SK-N-SH treated with all-trans-retinoic acid at 6 μM for 48 hours (cell line): ENCODE data around the gene OBI1.
A peak's percentile ranks its signal among the peaks of the same experiment; 100 is the strongest.

Experiments
- ATAC-seq: fragments of 200-7000 bp; cut with Tn5 transposase; 3 replicates; pipeline ENCODE4 v1.9.1; 2020; ENCODE audit warnings: mild to moderate bottlenecking, moderate library complexity
- ARNTL ChIP-seq: fragments of 450-650 bp; formaldehyde crosslinking; IDR thresholded peaks from 2 replicates; pipeline ENCODE4 v1.5.0; 2020; ENCODE audit warnings: low read depth, mild to moderate bottlenecking, moderate library complexity, borderline replicate concordance
- BACH2 ChIP-seq: fragments of 250-450 bp; sonication (Bioruptor Pico); IDR thresholded peaks from 2 replicates; pipeline ENCODE4 v1.9.0; 2021; ENCODE audit warnings: mild to moderate bottlenecking, borderline replicate concordance
- CREB5 ChIP-seq: fragments of 250-450 bp; sonication (Bioruptor Pico); IDR thresholded peaks from 2 replicates; pipeline ENCODE4 v1.5.1; 2020; ENCODE audit warnings: low read depth, mild to moderate bottlenecking, moderate library complexity
- CSDC2 ChIP-seq: fragments of 250-450 bp; sonication (Bioruptor Pico); IDR thresholded peaks from 2 replicates; pipeline ENCODE4 v1.5.0; 2020; ENCODE audit warnings: mild to moderate bottlenecking, moderate library complexity
- CSRNP3 ChIP-seq: fragments of 250-450 bp; sonication (Bioruptor Pico); IDR thresholded peaks from 2 replicates; pipeline ENCODE4 v1.5.1; 2021; ENCODE audit warnings: mild to moderate bottlenecking, moderate library complexity
- ESRRG ChIP-seq: fragments of 250-450 bp; sonication (Bioruptor Pico); IDR thresholded peaks from 2 replicates; pipeline ENCODE4 v1.6.1; 2021; ENCODE audit warnings: mild to moderate bottlenecking
- GLIS3 ChIP-seq: fragments of 250-450 bp; sonication (Bioruptor Pico); IDR thresholded peaks from 2 replicates; pipeline ENCODE4 v1.5.0; 2020; ENCODE audit warnings: mild to moderate bottlenecking, moderate library complexity
- PPARA ChIP-seq: fragments of 250-450 bp; sonication (Bioruptor Pico); IDR thresholded peaks from 2 replicates; pipeline ENCODE4 v1.5.0; 2020; ENCODE audit warnings: mild to moderate bottlenecking, borderline replicate concordance
- RARB ChIP-seq: fragments of 250-450 bp; sonication (Bioruptor Pico); IDR thresholded peaks from 2 replicates; pipeline ENCODE4 v1.8.0; 2021; ENCODE audit warnings: mild to moderate bottlenecking, moderate library complexity
- SNAI2 ChIP-seq: fragments of 250-450 bp; sonication (Bioruptor Pico); IDR thresholded peaks from 2 replicates; pipeline ENCODE4 v1.5.0; 2020; ENCODE audit warnings: mild to moderate bottlenecking, moderate library complexity
- TCF4 ChIP-seq: fragments of 250-450 bp; sonication (Bioruptor Pico); IDR thresholded peaks from 2 replicates; pipeline ENCODE4 v1.8.0; 2021; ENCODE audit warnings: mild to moderate bottlenecking, moderate library complexity, borderline replicate concordance
- TOX ChIP-seq: fragments of 250-450 bp; sonication (Bioruptor Pico); IDR thresholded peaks from 2 replicates; pipeline ENCODE4 v1.8.0; 2021; ENCODE audit warnings: mild to moderate bottlenecking, moderate library complexity, borderline replicate concordance
- TSHZ2 ChIP-seq: fragments of 250-450 bp; sonication (Bioruptor Pico); IDR thresholded peaks from 2 replicates; pipeline ENCODE4 v1.5.0; 2020; ENCODE audit warnings: mild to moderate bottlenecking, moderate library complexity
- ZC3H10 ChIP-seq: fragments of 250-450 bp; sonication (Bioruptor Pico); IDR thresholded peaks from 2 replicates; pipeline ENCODE4 v1.5.1; 2021; ENCODE audit warnings: mild to moderate bottlenecking, moderate library complexity
- ZFP3 ChIP-seq: fragments of 250-450 bp; sonication (Bioruptor Pico); IDR thresholded peaks from 2 replicates; pipeline ENCODE4 v1.5.0; 2020; ENCODE audit warnings: mild to moderate bottlenecking, moderate library complexity
- ZFP30 ChIP-seq: fragments of 450-650 bp; formaldehyde crosslinking; IDR thresholded peaks from 2 replicates; pipeline ENCODE4 v1.5.0; 2022; ENCODE audit warnings: mild to moderate bottlenecking, moderate library complexity
- ZNF565 ChIP-seq: fragments of 450-650 bp; formaldehyde crosslinking; conservative IDR thresholded peaks from 2 replicates; pipeline ENCODE4 v1.5.0; 2020; ENCODE audit warnings: low read depth, mild to moderate bottlenecking, moderate library complexity
- ZNF70 ChIP-seq: fragments of 450-650 bp; formaldehyde crosslinking; IDR thresholded peaks from 2 replicates; pipeline ENCODE4 v1.5.0; 2020; ENCODE audit warnings: mild to moderate bottlenecking, moderate library complexity
- ZNF8 ChIP-seq: fragments of 450-650 bp; formaldehyde crosslinking; IDR thresholded peaks from 2 replicates; pipeline ENCODE4 v1.5.0; 2020; ENCODE audit warnings: mild to moderate bottlenecking, moderate library complexity
- TF ChIP-seq, protein P1 (sequence below): fragments of 250-450 bp; sonication (Bioruptor Pico); IDR thresholded peaks from 2 replicates; pipeline ENCODE4 v1.8.0; 2021; ENCODE audit warnings: low read depth, mild to moderate bottlenecking, moderate library complexity, borderline replicate concordance
- TF ChIP-seq, protein P2 (sequence below): fragments of 250-450 bp; sonication (Bioruptor Pico); IDR thresholded peaks from 2 replicates; pipeline ENCODE4 v1.8.0; 2020; ENCODE audit warnings: mild to moderate bottlenecking, moderate library complexity, borderline replicate concordance

Gene OBI1

GRCh38 chr13:78611040-78611439 is 47.9 kb downstream of the OBI1 start:
- no peak for ATAC-seq
- TF ChIP-seq ZFP3 (CRISPR knock-in tag) (no peak), CSRNP3 (no peak), RARB (CRISPR knock-in tag) (no peak), PPARA (CRISPR knock-in tag) (no peak), ZFP30 (CRISPR knock-in tag) (no peak), GLIS3 (no peak), ZNF565 (no peak), SNAI2 (no peak), ZC3H10 (CRISPR knock-in tag) (no peak), TOX (CRISPR knock-in tag) (no peak)
- TF ChIP-seq, protein P1, sequence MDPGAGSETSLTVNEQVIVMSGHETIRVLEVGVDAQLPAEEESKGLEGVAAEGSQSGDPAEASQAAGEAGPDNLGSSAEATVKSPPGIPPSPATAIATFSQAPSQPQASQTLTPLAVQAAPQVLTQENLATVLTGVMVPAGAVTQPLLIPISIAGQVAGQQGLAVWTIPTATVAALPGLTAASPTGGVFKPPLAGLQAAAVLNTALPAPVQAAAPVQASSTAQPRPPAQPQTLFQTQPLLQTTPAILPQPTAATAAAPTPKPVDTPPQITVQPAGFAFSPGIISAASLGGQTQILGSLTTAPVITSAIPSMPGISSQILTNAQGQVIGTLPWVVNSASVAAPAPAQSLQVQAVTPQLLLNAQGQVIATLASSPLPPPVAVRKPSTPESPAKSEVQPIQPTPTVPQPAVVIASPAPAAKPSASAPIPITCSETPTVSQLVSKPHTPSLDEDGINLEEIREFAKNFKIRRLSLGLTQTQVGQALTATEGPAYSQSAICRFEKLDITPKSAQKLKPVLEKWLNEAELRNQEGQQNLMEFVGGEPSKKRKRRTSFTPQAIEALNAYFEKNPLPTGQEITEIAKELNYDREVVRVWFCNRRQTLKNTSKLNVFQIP (CRISPR knock-in tag): no peak

- no peak for TF ChIP-seq PPARA (CRISPR knock-in tag)
- TF ChIP-seq TCF4 (CRISPR knock-in tag): no peak
- TF ChIP-seq, protein P2, sequence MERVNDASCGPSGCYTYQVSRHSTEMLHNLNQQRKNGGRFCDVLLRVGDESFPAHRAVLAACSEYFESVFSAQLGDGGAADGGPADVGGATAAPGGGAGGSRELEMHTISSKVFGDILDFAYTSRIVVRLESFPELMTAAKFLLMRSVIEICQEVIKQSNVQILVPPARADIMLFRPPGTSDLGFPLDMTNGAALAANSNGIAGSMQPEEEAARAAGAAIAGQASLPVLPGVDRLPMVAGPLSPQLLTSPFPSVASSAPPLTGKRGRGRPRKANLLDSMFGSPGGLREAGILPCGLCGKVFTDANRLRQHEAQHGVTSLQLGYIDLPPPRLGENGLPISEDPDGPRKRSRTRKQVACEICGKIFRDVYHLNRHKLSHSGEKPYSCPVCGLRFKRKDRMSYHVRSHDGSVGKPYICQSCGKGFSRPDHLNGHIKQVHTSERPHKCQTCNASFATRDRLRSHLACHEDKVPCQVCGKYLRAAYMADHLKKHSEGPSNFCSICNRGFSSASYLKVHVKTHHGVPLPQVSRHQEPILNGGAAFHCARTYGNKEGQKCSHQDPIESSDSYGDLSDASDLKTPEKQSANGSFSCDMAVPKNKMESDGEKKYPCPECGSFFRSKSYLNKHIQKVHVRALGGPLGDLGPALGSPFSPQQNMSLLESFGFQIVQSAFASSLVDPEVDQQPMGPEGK (CRISPR knock-in tag): no peak
- TF ChIP-seq SNAI2: no peak
- TF ChIP-seq ARNTL: no peak
- no peak for TF ChIP-seq ZC3H10 (CRISPR knock-in tag)
- TF ChIP-seq ZNF565: no peak
- no peak for TF ChIP-seq CREB5 (CRISPR knock-in tag)
- no peak for TF ChIP-seq RARB (CRISPR knock-in tag)
- ATAC-seq: no peak
These were observed 48.5 kb downstream of the OBI1 start for GRCh38 chr13:78610381-78610883.

- TF ChIP-seq BACH2 (CRISPR knock-in tag) (no peak), SNAI2 (no peak), ZFP3 (CRISPR knock-in tag) (peak; percentile 81)
- ATAC-seq: peak; percentile 65
These were observed 49.3 kb downstream of the OBI1 start for GRCh38 chr13:78609464-78610205.

DNA sequence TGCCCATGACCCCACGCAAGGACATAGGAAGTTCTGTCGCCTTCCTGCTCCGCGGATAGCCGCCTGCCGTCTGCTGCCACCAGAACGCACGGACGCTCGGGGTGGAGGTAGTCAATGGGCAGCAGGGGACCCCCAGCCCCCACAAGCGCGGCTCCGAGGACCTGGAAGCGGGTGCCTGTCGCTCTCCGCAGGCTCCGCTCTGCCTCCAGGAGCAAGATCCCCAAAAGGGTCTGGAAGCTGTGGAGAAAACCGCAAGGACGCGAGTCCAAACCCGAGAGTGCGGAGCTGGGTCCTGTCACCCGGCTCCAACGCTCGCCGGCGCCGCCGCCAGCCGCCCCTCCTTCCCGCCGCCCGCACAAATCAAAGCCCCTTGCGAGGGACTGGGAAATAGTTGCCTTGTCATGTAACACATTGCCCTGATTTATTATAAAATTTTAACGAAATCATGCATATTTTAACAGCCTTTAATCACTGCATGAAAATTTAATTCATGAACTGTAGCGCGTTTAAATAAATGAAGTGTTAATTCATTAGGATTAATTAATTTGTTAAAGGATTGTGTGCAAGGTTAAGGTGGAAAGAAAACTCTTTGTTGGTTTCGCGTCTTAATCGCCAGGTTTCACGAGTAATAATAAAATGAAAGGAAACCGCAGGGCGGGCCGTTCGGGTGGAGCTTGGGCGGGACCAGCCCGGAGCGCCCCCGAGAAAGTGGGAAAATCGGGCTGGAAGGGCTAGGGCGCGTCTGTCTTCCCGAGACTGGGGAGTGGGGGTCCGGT is 50.1 kb downstream of the OBI1 start:
- no peak for TF ChIP-seq ZNF70
- TF ChIP-seq ZC3H10 (CRISPR knock-in tag): no peak
- TF ChIP-seq ZFP30 (CRISPR knock-in tag): no peak
- no peak for TF ChIP-seq ZFP3 (CRISPR knock-in tag)
- TF ChIP-seq BACH2 (CRISPR knock-in tag): no peak
- TF ChIP-seq, protein P2 (CRISPR knock-in tag): no peak
- TF ChIP-seq SNAI2: no peak
- TF ChIP-seq ARNTL: no peak
- TF ChIP-seq RARB (CRISPR knock-in tag): no peak
- no peak for TF ChIP-seq ESRRG (CRISPR knock-in tag)
- TF ChIP-seq TCF4 (CRISPR knock-in tag): no peak
- TF ChIP-seq TSHZ2 (CRISPR knock-in tag): no peak
- TF ChIP-seq GLIS3: no peak
- no peak for TF ChIP-seq CSDC2 (CRISPR knock-in tag)
- TF ChIP-seq ZNF8 (CRISPR knock-in tag): no peak
- ATAC-seq: peak; percentile 35
